Body of pancreas (tissue), 4 donors: Measurements from ENCODE around the gene RPL13.

Experiments used
- POLR2A ChIP-seq, 3 donors: fragments of 450-650 bp; IDR thresholded peaks; one replicate each; pipeline ENCODE4 v1.6.1; 2016; ENCODE audit warnings: antibody characterized with exemption in 3 of 3, mild to moderate bottlenecking in 2 of 3
- TF ChIP-seq, protein P1 (sequence below), 7 experiments: fragments of 450-650 bp in 4 of 7; fragments of 200-600 bp in 3 of 7; sonication (generic) in 3 of 7; IDR thresholded peaks; one replicate each; pipeline ENCODE4 v1.5.1; 2016 to 2019; ENCODE audit warnings: antibody characterized with exemption in 7 of 7

DNA sequence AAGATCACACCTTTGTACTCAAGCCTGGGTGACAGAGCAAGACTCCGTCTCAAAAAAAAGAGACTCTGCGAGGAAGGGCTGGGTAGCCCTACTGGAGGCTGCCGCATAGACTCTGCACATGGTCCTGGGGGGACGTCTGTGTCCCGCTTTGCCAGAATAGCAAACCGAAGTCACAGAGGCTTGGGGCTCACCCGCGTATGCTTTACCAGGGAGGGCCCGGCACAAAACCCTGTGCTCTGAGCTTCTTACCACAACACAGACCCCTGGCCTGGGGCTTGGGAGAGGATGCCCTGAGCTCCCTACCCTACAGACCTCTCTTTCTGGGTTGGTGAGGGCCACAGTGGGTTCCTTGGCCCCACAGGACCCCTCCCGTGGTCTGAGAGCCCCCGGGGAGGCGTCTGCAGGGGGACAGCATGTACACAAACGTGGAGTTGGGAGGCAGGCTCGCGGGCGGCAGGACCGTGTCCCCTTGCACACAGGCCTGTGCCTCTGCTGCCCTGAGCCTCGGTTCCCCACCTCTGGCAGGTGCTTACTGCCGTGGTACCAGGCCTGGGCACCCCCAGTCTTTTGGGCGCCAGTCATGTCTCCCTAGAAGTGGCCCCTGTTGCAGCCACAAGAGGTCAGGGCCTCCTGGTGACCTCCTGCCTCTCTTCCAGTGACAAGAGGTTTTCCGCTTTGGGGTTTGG is 28.9 kb downstream of the RPL13 start:
- TF ChIP-seq, protein P1, sequence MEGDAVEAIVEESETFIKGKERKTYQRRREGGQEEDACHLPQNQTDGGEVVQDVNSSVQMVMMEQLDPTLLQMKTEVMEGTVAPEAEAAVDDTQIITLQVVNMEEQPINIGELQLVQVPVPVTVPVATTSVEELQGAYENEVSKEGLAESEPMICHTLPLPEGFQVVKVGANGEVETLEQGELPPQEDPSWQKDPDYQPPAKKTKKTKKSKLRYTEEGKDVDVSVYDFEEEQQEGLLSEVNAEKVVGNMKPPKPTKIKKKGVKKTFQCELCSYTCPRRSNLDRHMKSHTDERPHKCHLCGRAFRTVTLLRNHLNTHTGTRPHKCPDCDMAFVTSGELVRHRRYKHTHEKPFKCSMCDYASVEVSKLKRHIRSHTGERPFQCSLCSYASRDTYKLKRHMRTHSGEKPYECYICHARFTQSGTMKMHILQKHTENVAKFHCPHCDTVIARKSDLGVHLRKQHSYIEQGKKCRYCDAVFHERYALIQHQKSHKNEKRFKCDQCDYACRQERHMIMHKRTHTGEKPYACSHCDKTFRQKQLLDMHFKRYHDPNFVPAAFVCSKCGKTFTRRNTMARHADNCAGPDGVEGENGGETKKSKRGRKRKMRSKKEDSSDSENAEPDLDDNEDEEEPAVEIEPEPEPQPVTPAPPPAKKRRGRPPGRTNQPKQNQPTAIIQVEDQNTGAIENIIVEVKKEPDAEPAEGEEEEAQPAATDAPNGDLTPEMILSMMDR (IDR thresholded peaks at IDR 0.05) = no peak
- no peak for TF ChIP-seq POLR2A (IDR thresholded peaks at IDR 0.05)
